GM12872 (cell line): ENCODE results near the gene MAP1LC3B.

ENCODE experiments used
- CTCF ChIP-seq: IDR thresholded peaks from 3 replicates; pipeline ENCODE4 v1.5.1; 2011; ENCODE audit warnings: low read depth, mild to moderate bottlenecking, low read length, moderate library complexity; ENCODE audit not compliant: insufficient read depth

Gene MAP1LC3B

GRCh38 chr16:87388818-87389134, 3.4 kb upstream of the MAP1LC3B start:
- no peak for TF ChIP-seq CTCF

GRCh38 chr16:87389245-87389644, 2.9 kb upstream of the MAP1LC3B start:
- no peak for TF ChIP-seq CTCF

- TF ChIP-seq CTCF = no peak
Observed at GRCh38 chr16:87390641-87391323, 1.4 kb upstream of the MAP1LC3B start.

GRCh38 chr16:87391324-87391949, 699 bp upstream of the MAP1LC3B start:
- TF ChIP-seq CTCF = no peak

GRCh38 chr16:87392821-87393679, 914 bp downstream of the MAP1LC3B start:
- no peak for TF ChIP-seq CTCF

GRCh38 chr16:87393680-87394055, 1.5 kb downstream of the MAP1LC3B start:
- no peak for TF ChIP-seq CTCF

- no peak for TF ChIP-seq CTCF
Observed at GRCh38 chr16:87395181-87395842, 3.2 kb downstream of the MAP1LC3B start.
